ENCODE measurements around the gene TMX4.

DNA sequence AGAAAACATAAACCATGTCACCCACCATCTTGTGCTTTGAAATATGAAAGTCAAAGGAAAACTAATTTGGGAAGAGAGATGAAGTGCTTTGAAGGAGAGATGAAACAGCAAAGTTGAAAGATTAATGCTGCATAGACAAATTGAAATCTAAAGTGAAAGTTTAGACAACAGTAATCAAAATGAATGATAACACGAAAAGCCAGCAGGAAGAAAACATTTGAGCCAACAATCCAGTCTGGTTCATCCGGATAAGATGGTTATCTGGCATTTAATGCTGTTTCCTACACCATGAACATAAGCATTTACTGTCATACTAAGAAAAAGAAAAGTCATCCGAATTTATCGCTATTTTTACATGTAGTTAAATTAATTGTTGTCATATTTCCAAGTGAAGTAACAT lies 79.9 kb downstream of the TMX4 start:
- TF ChIP-seq POLR2AphosphoS5 (IDR thresholded peaks at IDR 0.05) (no peak), POLR2A (IDR thresholded peaks at IDR 0.05) (no peak)
- TF ChIP-seq, protein P1, sequence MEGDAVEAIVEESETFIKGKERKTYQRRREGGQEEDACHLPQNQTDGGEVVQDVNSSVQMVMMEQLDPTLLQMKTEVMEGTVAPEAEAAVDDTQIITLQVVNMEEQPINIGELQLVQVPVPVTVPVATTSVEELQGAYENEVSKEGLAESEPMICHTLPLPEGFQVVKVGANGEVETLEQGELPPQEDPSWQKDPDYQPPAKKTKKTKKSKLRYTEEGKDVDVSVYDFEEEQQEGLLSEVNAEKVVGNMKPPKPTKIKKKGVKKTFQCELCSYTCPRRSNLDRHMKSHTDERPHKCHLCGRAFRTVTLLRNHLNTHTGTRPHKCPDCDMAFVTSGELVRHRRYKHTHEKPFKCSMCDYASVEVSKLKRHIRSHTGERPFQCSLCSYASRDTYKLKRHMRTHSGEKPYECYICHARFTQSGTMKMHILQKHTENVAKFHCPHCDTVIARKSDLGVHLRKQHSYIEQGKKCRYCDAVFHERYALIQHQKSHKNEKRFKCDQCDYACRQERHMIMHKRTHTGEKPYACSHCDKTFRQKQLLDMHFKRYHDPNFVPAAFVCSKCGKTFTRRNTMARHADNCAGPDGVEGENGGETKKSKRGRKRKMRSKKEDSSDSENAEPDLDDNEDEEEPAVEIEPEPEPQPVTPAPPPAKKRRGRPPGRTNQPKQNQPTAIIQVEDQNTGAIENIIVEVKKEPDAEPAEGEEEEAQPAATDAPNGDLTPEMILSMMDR (IDR thresholded peaks at IDR 0.05), result no peak

Data from upper lobe of left lung (tissue), 4 donors.